Bronchial epithelial cell (primary cell): ENCODE results near the gene SIRT5. TPM values are rescaled to one million over a fixed set of nuclear protein-coding genes. Genes with fewer than 3 reads are reported as not detected.

Source experiments
- DNase-seq: peaks from one replicate; pipeline ENCODE4 v3.0.0-alpha.2; 2010; ENCODE audit warnings: low read depth
- FAIRE-seq: peaks from 2 replicates; lab custom pipeline; 2011; peaks lifted over from hg19 to GRCh38; lab: Jason Lieb, UNC
- H3K27me3 ChIP-seq: 2 replicates; pipeline ENCODE4 v1.5.1; 2011; ENCODE audit warnings: low read length; ENCODE audit not compliant: control insufficient read depth, insufficient read depth
- H3K36me3 ChIP-seq: 2 replicates; pipeline ENCODE4 v1.5.1; 2011; ENCODE audit warnings: low read length; ENCODE audit not compliant: control insufficient read depth, insufficient read depth
- H3K4me3 ChIP-seq: 2 replicates; pipeline ENCODE4 v1.5.1; 2011; ENCODE audit warnings: mild to moderate bottlenecking, low read depth, low read length, control low read depth
- total RNA-seq: library from RNA; depleted of rRNA; stranded (reverse); fragments of >200 nt; gene quantifications from 2 replicates; pipeline ENCODE4 v1.2.1, GENCODE V29; 2014
- TF ChIP-seq, protein P1 (sequence below): IDR thresholded peaks from 2 replicates; pipeline ENCODE4 v1.5.1; 2011; ENCODE audit warnings: mild to moderate bottlenecking, moderate library complexity, low read length, control low read depth, inconsistent platforms; ENCODE audit not compliant: insufficient read depth, severe bottlenecking

SIRT5 gene
- total RNA-seq, 1 donor from 2014 or later = 10.8 TPM

DNA sequence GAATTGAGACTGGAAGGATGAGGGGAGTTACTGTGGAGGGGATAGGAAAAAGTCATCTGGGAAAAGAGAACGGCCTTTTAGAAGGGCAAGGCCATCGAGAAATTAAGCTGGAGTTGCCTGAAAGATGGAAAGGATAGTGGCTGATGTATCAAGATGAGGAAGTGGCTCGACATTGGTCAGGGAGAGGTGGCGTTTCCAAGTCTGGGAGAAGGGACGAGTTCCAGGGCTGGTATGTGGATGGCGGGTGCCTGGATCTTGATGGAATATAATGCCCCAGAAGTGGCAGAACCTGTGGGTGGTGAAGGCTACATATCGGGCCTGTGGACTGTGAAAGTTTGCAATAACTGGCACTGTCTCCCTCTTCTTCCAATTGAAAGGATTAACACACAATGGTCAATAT is 2.2 kb upstream of the SIRT5 start:
- FAIRE-seq (no peak), DNase-seq (no peak)
- TF ChIP-seq, protein P1, sequence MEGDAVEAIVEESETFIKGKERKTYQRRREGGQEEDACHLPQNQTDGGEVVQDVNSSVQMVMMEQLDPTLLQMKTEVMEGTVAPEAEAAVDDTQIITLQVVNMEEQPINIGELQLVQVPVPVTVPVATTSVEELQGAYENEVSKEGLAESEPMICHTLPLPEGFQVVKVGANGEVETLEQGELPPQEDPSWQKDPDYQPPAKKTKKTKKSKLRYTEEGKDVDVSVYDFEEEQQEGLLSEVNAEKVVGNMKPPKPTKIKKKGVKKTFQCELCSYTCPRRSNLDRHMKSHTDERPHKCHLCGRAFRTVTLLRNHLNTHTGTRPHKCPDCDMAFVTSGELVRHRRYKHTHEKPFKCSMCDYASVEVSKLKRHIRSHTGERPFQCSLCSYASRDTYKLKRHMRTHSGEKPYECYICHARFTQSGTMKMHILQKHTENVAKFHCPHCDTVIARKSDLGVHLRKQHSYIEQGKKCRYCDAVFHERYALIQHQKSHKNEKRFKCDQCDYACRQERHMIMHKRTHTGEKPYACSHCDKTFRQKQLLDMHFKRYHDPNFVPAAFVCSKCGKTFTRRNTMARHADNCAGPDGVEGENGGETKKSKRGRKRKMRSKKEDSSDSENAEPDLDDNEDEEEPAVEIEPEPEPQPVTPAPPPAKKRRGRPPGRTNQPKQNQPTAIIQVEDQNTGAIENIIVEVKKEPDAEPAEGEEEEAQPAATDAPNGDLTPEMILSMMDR = no peak
- Histone ChIP-seq H3K27me3 (no peaks in the 10 kb centered on the region), H3K36me3 (no peaks in the 10 kb centered on the region), H3K4me3 (no peak overlapping the region)

DNA sequence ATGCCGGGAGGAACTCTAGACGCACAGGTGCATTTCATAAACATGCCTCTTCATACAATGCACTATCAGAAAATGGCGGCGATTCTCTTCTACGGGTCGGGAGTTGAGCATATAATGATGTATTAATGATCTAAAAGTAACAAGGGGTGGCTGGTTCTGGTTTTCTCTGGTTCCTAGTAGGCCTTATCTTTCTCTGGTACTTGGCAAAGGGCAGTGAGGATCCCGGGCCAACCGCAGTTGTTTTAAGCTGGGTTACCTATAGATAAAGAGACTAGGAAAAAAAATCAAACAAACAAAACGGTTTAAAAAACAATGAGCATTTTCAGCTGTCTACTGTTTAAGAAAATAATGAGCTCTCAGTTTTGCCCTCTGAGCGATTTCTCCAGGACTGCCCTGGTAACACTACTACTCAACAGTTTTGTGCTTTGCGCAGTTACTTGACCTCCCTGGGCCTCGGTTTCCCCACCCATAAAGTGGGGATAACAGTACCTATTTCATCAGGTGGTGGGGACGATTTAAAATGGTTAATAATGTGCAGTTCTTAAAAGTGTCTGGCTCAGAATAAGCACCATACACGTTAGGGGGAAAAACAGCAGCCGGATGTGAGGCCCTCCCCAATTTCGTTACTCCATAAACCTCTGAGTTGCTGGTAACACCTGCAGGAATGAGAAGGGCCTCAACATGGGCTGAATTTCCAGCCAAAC is 1.3 kb upstream of the SIRT5 start:
- Histone ChIP-seq H3K4me3 (peak overlapping the region; percentile 86), H3K27me3 (no peaks in the 10 kb centered on the region), H3K36me3 (no peaks in the 10 kb centered on the region)
- TF ChIP-seq, protein P1 = no peak
- no peak for FAIRE-seq
- no peak for DNase-seq

DNA sequence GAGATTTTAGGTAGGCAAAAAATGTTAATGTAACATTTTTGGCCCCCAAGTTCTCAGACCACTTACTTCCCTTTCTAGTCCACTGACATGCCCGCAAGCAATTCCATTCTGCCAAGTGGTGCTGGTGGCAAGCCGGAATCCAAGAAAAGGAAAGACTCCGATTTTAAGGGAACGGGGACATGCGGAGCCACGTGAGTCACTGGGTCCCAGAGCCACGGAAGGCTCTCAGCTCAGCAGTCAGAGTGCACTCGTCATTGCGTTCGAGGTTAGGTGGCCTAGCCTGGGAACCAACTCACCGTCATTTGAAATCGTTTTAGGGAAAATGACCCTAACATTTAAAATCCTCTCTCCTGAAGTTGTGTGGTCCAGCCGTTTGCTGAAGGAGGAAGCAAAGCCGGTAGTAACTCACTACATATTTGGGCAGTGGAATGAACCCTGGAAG is 711 bp upstream of the SIRT5 start:
- Histone ChIP-seq H3K27me3 (no peaks in the 10 kb centered on the region), H3K4me3 (peak overlapping the region; percentile 86), H3K36me3 (no peaks in the 10 kb centered on the region)
- FAIRE-seq = no peak
- peak; percentile 58 for DNase-seq
- TF ChIP-seq, protein P1 = no peak

DNA sequence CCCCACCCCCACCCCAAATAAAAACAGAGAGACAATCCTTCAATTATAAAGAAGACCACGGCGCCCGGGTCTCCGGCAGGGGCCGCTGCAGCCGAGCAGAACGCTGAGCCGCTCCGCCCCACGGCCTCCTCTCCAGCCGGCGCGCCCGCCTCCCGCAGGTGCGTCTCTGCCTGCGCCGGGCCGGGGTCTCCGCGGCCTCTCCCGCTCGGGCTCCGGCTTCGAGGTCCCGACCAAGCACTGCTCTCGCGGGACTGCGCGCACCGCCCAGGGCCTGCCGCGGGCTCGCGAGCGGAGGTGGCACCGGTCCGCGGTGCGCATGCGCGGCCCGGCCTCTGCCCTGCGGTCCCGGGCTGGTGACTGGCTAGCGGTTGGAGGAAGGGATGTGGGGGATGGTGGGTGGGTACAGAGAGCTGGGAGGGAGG is 241 bp upstream of the SIRT5 start:
- peak; percentile 85 for DNase-seq
- TF ChIP-seq, protein P1 = peak; percentile 48
- H3K4me3 ChIP-seq = peak overlapping the region; percentile 86
- no peaks in the 10 kb centered on the region for H3K27me3 ChIP-seq
- no peak for FAIRE-seq
- H3K36me3 ChIP-seq = no peaks in the 10 kb centered on the region

DNA sequence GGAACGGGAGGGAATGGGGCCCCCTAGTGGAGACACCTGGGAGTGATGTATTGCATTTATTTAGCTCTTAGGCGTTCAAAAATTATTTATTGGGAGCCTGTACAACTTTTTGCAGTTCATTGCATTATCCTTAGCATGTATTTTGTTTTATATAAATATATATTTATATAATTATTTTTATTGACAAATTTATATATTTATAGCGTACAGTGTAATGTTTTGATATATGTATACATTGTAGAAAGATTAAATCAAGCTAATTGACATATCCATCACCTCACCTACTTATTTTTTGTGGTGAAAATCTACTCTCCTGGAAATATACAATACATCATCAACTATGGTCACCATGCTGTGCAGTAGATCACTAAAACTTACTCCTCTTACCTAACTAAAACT is 975 bp downstream of the SIRT5 start:
- FAIRE-seq (no peak), DNase-seq (no peak)
- Histone ChIP-seq H3K27me3 (no peaks in the 10 kb centered on the region), H3K4me3 (peak overlapping the region; percentile 86), H3K36me3 (peaks cover 2% of the 10 kb centered on the region)
- TF ChIP-seq, protein P1 = no peak
